ENCODE measurements around the gene DMTF1.

DNA sequence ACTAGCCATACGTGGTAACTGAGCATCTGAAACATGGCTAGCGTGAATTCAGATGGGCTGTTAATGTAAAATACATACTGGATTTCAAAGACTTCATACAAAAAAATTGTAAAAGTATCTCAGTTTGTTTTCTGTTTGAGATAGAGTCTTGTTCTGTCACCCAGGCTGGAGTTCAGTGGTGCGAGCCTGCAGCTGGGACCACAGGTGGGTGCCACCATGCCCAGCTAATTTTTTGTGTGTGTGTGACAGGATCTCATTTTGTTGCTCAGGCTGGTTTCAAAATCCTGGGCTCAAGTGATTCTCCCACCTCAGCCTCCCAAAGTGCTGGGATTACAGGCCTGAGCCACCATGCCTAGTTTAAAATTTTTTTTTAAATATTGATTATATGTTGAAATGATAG, 62.8 kb downstream of the DMTF1 start:
- TF ChIP-seq, protein P1, sequence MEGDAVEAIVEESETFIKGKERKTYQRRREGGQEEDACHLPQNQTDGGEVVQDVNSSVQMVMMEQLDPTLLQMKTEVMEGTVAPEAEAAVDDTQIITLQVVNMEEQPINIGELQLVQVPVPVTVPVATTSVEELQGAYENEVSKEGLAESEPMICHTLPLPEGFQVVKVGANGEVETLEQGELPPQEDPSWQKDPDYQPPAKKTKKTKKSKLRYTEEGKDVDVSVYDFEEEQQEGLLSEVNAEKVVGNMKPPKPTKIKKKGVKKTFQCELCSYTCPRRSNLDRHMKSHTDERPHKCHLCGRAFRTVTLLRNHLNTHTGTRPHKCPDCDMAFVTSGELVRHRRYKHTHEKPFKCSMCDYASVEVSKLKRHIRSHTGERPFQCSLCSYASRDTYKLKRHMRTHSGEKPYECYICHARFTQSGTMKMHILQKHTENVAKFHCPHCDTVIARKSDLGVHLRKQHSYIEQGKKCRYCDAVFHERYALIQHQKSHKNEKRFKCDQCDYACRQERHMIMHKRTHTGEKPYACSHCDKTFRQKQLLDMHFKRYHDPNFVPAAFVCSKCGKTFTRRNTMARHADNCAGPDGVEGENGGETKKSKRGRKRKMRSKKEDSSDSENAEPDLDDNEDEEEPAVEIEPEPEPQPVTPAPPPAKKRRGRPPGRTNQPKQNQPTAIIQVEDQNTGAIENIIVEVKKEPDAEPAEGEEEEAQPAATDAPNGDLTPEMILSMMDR (conservative IDR thresholded peaks at IDR 0.05; ENCODE audit: low read length): no peak
- no peak for TF ChIP-seq EZH2phosphoT487 (IDR thresholded peaks at IDR 0.05; ENCODE audit: borderline replicate concordance)

Data from Loucy (cell line).